Mammary epithelial cell (primary cell): ENCODE measurements around the gene TRPV3.
"Not testable (repeated sequence)": the region's sequence is repeated elsewhere in the genome, so short reads cannot be mapped to it uniquely, and the experiment has no call there.

Source experiments
- CTCF ChIP-seq, 2 donors: IDR thresholded peaks in 1 of 2; conservative IDR thresholded peaks in 1 of 2; 2 replicates each; pipeline ENCODE4 v1.5.1; 2011 to 2012; ENCODE audit warnings: inconsistent platforms in 2 of 2, low read length in 2 of 2, mild to moderate bottlenecking in 2 of 2, control low read depth in 1 of 2, low read depth in 1 of 2; ENCODE audit not compliant: insufficient read depth in 1 of 2; ENCODE audit errors: extremely low read depth in 1 of 2
- EZH2 ChIP-seq: IDR thresholded peaks from 2 replicates; pipeline ENCODE4 v1.6.1; 2012; ENCODE audit warnings: low read length, inconsistent platforms, borderline replicate concordance

DNA sequence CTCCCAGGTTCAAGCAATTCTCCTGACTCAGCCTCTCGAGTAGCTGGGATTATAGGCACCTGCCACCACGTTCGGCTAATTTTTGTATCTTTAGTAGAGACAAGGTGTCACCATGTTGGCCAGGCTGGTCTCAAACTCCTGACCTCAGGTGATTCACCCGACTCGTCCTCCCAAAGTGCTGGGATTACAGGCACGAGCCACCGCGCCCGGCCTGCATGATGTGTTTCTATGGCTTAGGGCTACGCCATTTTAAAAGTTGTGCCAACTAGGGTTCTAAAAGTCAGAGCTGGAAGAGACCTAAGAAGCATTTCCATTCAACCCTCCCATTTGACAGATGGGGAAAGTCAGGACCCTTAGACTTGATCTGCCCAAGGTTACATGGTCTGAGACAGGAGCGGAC, 43.4 kb downstream of the TRPV3 start:
- not testable (repeated sequence) for TF ChIP-seq CTCF (conservative IDR thresholded peaks at IDR 0.05 in 1 of 2, IDR thresholded peaks at IDR 0.05 in 1 of 2; ENCODE audit: extremely low read depth in 1 of 2, insufficient read depth in 1 of 2, low read depth in 1 of 2, low read length in 2 of 2); EZH2
